Lower leg skin (tissue), 3 donors: ENCODE measurements around the gene BABAM2.

Source experiments
- POLR2A ChIP-seq, 2 donors: fragments of 450-650 bp; IDR thresholded peaks; one replicate each; pipeline ENCODE4 v1.6.1; 2016 to 2017; ENCODE audit warnings: antibody characterized with exemption in 2 of 2, mild to moderate bottlenecking in 1 of 2, moderate library complexity in 1 of 2
- TF ChIP-seq, protein P1 (sequence below), 3 donors: fragments of 450-650 bp; IDR thresholded peaks; one replicate each; pipeline ENCODE4 v1.5.1; 2016; ENCODE audit warnings: antibody characterized with exemption in 3 of 3, mild to moderate bottlenecking in 3 of 3, moderate library complexity in 2 of 3

DNA sequence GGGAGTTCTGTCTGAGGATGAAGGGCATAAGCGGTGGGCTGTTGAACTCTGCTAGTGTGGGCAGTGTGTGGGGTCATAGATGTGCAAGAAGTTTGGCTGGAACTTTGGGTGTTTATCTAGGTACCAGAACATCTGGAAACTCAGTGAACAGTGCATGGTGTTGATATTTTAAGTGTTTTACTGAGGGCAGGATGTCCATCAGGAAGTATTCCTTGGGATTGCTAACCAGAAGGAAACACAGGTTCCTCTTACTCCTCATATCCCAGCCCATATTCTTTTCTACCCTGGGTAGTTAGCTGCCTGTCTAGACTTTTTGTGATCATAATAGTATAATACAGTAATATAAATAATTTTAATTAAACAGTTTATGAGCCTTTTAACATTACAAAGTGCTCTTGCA, 15.5 kb downstream of the BABAM2 start:
- TF ChIP-seq, protein P1, sequence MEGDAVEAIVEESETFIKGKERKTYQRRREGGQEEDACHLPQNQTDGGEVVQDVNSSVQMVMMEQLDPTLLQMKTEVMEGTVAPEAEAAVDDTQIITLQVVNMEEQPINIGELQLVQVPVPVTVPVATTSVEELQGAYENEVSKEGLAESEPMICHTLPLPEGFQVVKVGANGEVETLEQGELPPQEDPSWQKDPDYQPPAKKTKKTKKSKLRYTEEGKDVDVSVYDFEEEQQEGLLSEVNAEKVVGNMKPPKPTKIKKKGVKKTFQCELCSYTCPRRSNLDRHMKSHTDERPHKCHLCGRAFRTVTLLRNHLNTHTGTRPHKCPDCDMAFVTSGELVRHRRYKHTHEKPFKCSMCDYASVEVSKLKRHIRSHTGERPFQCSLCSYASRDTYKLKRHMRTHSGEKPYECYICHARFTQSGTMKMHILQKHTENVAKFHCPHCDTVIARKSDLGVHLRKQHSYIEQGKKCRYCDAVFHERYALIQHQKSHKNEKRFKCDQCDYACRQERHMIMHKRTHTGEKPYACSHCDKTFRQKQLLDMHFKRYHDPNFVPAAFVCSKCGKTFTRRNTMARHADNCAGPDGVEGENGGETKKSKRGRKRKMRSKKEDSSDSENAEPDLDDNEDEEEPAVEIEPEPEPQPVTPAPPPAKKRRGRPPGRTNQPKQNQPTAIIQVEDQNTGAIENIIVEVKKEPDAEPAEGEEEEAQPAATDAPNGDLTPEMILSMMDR (IDR thresholded peaks at IDR 0.05), result no peak
- TF ChIP-seq POLR2A (IDR thresholded peaks at IDR 0.05), result no peak
